Measurements from ENCODE around the gene POTEM.
"Not testable (repeated sequence)": the region's sequence is repeated elsewhere in the genome, so short reads cannot be mapped to it uniquely, and the experiment has no call there.

- not testable (repeated sequence) for TF ChIP-seq POLR2A, CTCF (IDR thresholded peaks at IDR 0.05)
Observed at GRCh38 chr14:19038060-19038664, 70.9 kb downstream of the POTEM start.
